HG02678 (cell line): ENCODE measurements around the gene ZNF664.

Source experiments
- ATAC-seq: cut with Tn5 transposase; IDR thresholded peaks from one replicate; pipeline ENCODE4 v1.9.1; 2021; ENCODE audit warnings: mild to moderate bottlenecking, moderate library complexity; ENCODE audit not compliant: unreplicated experiment

The ZNF664 gene

DNA sequence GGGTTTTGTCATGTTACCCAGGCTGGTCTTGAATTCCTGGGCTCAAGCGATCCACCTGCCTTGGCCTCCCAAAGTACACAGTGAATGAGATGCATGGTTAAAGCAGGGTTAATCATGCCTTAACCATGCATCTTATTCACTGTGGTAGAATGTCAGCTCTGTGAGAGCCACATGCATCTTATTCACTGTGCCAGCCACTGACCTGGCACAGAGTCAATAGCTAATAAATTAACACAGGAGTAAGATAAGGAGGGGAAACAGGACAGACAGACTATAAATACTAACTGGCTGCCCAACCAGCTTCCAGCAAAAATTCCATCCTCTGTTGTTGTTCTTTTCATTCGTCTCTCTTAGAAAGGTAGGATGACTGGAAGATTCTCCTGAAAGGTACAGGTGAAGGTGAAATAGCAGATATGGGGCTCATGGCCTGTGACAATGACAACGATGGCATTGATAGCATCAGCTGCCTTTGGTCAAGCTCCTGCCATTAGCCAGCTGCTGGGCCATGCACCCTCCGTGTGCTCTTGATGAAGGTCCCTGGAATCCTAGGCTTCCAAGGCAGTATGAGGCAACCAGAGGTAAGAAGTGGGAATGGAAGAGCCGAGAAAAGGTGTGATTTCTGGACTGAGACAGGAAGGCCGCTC lies 76.6 kb downstream of the ZNF664 start:
- no peak for ATAC-seq

DNA sequence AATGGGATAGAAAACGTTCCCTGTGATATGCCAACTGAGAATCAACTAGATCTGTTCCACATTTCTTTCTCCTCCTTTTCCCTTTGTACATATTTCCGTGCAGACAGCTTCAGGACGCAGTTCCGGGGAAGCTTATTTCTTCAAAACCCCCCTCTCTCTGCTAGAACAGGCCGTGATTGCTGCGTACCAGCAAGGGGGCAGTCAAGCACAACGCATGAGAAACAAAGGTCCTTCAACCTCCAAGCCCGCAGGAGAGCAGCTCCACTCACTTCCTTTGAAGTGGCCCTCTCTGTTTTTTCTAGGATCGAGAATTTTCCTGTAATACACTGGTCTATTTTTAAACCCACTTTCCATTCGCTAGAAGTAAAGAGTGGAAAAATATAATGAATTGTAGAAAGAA lies 80.8 kb downstream of the ZNF664 start:
- no peak for ATAC-seq

DNA sequence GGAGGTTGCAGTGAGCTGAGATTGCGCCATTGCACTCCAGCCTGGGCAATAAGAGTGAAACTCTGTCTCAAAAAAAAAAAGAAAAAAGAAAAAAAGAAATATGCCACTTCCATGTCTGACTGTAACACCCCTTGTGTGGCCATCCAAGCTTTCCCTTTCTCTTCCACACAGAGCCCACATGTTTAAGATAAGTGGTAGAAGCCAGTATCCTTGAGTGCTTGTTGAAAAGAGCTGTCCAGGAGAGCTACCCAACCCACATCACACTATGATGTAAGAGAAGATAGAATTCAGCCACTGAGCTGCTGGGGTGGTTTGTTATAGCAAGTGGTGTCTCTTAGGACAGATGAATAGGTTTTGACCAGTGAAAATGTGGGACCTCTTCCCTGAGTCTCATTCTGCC lies 82.1 kb downstream of the ZNF664 start:
- ATAC-seq, result no peak

DNA sequence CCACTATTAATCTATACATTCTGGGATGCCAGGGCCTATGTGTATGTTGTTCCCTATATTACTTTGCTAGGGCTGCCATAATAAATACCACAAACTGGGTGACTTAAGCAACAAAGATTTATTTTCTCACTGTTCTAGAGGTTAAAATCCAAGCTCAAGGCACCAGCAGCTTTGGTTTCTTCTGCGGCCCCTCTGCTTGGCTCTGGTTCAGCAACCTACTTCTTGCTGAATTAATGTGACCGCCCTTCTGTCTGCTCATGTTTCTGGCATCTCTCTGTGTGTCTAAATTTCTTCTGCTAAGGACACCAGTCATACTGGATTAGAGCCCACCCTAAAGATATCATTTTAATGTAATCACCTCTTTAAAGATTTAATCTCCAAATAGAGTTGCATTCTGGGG lies 84.7 kb downstream of the ZNF664 start:
- ATAC-seq, result no peak

DNA sequence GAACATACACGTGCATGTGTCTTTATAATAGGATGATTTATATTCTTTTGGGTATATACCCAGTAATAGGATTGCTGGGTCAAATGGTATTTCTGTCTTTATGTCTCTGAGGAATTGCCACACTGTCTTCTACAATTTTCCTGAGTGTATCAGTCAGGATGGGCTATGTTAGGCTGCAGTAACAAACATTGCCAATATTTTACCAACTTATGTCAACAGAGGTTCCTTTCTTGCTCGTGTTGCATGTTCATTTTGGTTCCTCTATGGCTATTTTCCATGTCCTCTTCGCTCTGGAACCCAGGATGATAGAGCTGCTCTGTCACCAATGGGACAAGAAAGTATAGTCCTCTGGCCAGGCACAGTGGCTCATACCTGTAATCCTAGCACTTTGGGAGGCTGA lies 86.7 kb downstream of the ZNF664 start:
- no peak for ATAC-seq
